HEK293 (cell line): Measurements from ENCODE around the gene CD101.

Experiments
- CTCF ChIP-seq: fragments of 450-650 bp; formaldehyde crosslinking; IDR thresholded peaks from 2 replicates; pipeline ENCODE4 v1.5.1; 2016; ENCODE audit warnings: missing biosample characterization, missing genetic modification characterization
- HOXC10 ChIP-seq: sonication (generic); formaldehyde crosslinking; IDR thresholded peaks from 2 replicates; pipeline ENCODE4 v1.8.1; 2023; ENCODE audit warnings: mild to moderate bottlenecking, missing genetic modification reagents
- YY2 ChIP-seq: fragments of 450-650 bp; formaldehyde crosslinking; IDR thresholded peaks from 2 replicates; pipeline ENCODE4 v1.5.1; 2016; ENCODE audit warnings: missing biosample characterization, missing genetic modification characterization
- ZNF146 ChIP-seq: fragments of 450-650 bp; formaldehyde crosslinking; IDR thresholded peaks from 2 replicates; pipeline ENCODE4 v1.5.1; 2016; ENCODE audit warnings: missing biosample characterization, missing genetic modification characterization
- ZNF707 ChIP-seq: fragments of 450-650 bp; formaldehyde crosslinking; IDR thresholded peaks from 2 replicates; pipeline ENCODE4 v1.5.1; 2016; ENCODE audit warnings: missing biosample characterization, missing genetic modification characterization

GRCh38 chr1:116997636-116998035 is 3.9 kb upstream of the CD101 start:
- TF ChIP-seq HOXC10 (CRISPR knock-in tag) (no peak), ZNF146 (tag by site-specific recombination) (no peak), CTCF (tag by site-specific recombination) (no peak), ZNF707 (tag by site-specific recombination) (no peak), YY2 (tag by site-specific recombination) (no peak)
